Neural cell (in vitro differentiated cells): ENCODE measurements around the gene CAMK1D.

ENCODE experiments used
- EP300 ChIP-seq: fragments of 450-650 bp; conservative IDR thresholded peaks from 2 replicates; pipeline ENCODE4 v1.6.1; 2014; ENCODE audit warnings: antibody characterized with exemption, mild to moderate bottlenecking, moderate library complexity; ENCODE audit not compliant: poor library complexity, severe bottlenecking
- EZH2 ChIP-seq: fragments of 200-600, 300-800 bp; shearing (Covaris generic), sonication (generic); IDR thresholded peaks from 2 replicates; pipeline ENCODE4 v1.6.1; 2014; ENCODE audit warnings: antibody characterized with exemption, low read length, borderline replicate concordance, mild to moderate bottlenecking; ENCODE audit not compliant: insufficient read depth, poor library complexity, severe bottlenecking
- RAD21 ChIP-seq: fragments of 450-650 bp; conservative IDR thresholded peaks from 2 replicates; pipeline ENCODE4 v1.6.1; 2014; ENCODE audit warnings: antibody characterized with exemption, mild to moderate bottlenecking, moderate library complexity
- REST ChIP-seq: IDR thresholded peaks from 2 replicates; pipeline ENCODE4 v1.6.1; 2012; ENCODE audit warnings: borderline replicate concordance
- TF ChIP-seq, protein P1 (sequence below): fragments of 450-650 bp; IDR thresholded peaks from 2 replicates; pipeline ENCODE4 v1.5.1; 2014; ENCODE audit warnings: antibody characterized with exemption, mild to moderate bottlenecking, moderate library complexity; ENCODE audit not compliant: poor library complexity, severe bottlenecking

DNA sequence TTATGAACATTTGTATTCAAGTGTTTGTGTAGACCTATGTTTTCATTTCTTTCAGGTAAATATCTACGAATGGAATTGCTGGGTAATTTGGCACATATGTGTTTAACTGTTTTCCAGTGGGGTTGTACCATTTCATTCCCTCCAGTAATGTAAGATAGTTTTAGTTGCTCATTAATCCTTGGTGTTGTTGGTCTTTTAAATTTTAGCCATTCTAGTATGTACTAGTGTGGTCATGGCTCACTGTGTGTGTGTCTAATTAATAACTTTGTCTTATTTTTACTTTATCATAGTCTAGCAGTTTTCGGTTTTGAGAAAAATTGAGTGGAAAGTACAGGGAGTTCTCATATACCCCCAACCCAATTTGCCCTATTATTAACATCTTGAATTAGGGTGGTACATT is 278.8 kb downstream of the CAMK1D start:
- no peak for TF ChIP-seq REST
- TF ChIP-seq, protein P1, sequence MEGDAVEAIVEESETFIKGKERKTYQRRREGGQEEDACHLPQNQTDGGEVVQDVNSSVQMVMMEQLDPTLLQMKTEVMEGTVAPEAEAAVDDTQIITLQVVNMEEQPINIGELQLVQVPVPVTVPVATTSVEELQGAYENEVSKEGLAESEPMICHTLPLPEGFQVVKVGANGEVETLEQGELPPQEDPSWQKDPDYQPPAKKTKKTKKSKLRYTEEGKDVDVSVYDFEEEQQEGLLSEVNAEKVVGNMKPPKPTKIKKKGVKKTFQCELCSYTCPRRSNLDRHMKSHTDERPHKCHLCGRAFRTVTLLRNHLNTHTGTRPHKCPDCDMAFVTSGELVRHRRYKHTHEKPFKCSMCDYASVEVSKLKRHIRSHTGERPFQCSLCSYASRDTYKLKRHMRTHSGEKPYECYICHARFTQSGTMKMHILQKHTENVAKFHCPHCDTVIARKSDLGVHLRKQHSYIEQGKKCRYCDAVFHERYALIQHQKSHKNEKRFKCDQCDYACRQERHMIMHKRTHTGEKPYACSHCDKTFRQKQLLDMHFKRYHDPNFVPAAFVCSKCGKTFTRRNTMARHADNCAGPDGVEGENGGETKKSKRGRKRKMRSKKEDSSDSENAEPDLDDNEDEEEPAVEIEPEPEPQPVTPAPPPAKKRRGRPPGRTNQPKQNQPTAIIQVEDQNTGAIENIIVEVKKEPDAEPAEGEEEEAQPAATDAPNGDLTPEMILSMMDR = no peak
- TF ChIP-seq EZH2 = no peak
- TF ChIP-seq RAD21 = no peak
- no peak for TF ChIP-seq EP300
